Activated naive CD4-positive, alpha-beta T cell treated with Interleukin-2 at 50 U/mL for 16 hours (primary cell): Measurements from ENCODE around the gene MRC2.

ENCODE experiments used
- DNase-seq: peaks from one replicate; pipeline ENCODE4 v3.0.0-alpha.2; 2020

Gene MRC2

GRCh38 chr17:62631936-62632924 lies 4.8 kb downstream of the MRC2 start:
- no peak for DNase-seq

GRCh38 chr17:62637809-62638208 lies 10.3 kb downstream of the MRC2 start:
- DNase-seq, result no peak

GRCh38 chr17:62641153-62641552 lies 13.7 kb downstream of the MRC2 start:
- no peak for DNase-seq

- DNase-seq, result no peak
Measured at GRCh38 chr17:62641951-62642350, 14.5 kb downstream of the MRC2 start.

GRCh38 chr17:62643496-62643895 lies 16.0 kb downstream of the MRC2 start:
- no peak for DNase-seq

- no peak for DNase-seq
Measured at GRCh38 chr17:62644487-62645173, 17.2 kb downstream of the MRC2 start.

- no peak for DNase-seq
Measured at GRCh38 chr17:62648251-62648955, 20.9 kb downstream of the MRC2 start.

- DNase-seq, result no peak
Measured at GRCh38 chr17:62648956-62649294, 21.5 kb downstream of the MRC2 start.

GRCh38 chr17:62649570-62649969 lies 22.1 kb downstream of the MRC2 start:
- no peak for DNase-seq

GRCh38 chr17:62650587-62650986 lies 23.1 kb downstream of the MRC2 start:
- DNase-seq, result no peak

- DNase-seq, result peak; percentile 27
Measured at GRCh38 chr17:62652251-62653001, 25.0 kb downstream of the MRC2 start.

GRCh38 chr17:62653002-62653825 lies 25.7 kb downstream of the MRC2 start:
- DNase-seq, result peak; percentile 89

- no peak for DNase-seq
Measured at GRCh38 chr17:62653826-62654761, 26.6 kb downstream of the MRC2 start.

- no peak for DNase-seq
Measured at GRCh38 chr17:62655656-62656055, 28.2 kb downstream of the MRC2 start.

- no peak for DNase-seq
Measured at GRCh38 chr17:62656446-62656845, 29.0 kb downstream of the MRC2 start.

- DNase-seq, result no peak
Measured at GRCh38 chr17:62657145-62657665, 29.7 kb downstream of the MRC2 start.

GRCh38 chr17:62657690-62658089 lies 30.2 kb downstream of the MRC2 start:
- no peak for DNase-seq

- DNase-seq, result no peak
Measured at GRCh38 chr17:62658136-62658920, 30.9 kb downstream of the MRC2 start.

- DNase-seq, result no peak
Measured at GRCh38 chr17:62660629-62661118, 33.2 kb downstream of the MRC2 start.
